Measurements from ENCODE around the gene IGSF21. TPM values are rescaled to one million over a fixed set of nuclear protein-coding genes. Genes with fewer than 3 reads are reported as not detected.

The IGSF21 gene
- total RNA-seq, 1 experiment from 2014 or later = not detected

DNA sequence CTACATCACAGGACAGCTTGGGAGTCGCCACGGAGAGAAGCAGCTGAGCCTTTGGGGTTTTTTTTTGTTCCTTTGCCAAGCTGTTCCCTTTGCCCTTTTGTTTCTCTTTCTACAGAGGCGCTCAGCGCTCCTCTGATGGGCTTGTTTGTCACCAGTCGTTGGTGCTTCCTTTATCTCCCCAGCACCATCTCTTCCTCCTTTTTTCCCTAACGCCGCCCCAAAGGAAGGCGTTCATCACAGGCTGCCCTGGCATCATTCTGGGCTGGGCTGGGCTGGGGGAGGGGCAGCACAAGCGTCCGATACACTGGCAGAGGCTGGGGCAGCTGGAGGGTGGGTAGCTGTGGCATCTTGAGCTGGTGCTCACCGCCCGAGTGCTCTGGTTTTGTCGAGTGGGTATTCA is 10.5 kb downstream of the IGSF21 start:
- CTCF ChIA-PET = interaction anchor here (0.8 kb wide), 1 partner anchor 20 kb away, joined by 3 read pairs; no protein-coding TSS in a partner anchor
- Mint-ChIP-seq H3K27ac (ENCODE audit: low read depth, unreplicated experiment) (no peak overlapping the region), H3K4me1 (ENCODE audit: insufficient read depth, unreplicated experiment) (no peaks in the 10 kb centered on the region), H3K27me3 (ENCODE audit: insufficient read depth, unreplicated experiment) (peaks cover 51% of the 10 kb centered on the region), H3K36me3 (ENCODE audit: insufficient read depth, unreplicated experiment) (no peaks in the 10 kb centered on the region), H3K4me3 (ENCODE audit: unreplicated experiment) (no peak overlapping the region), H3K9me3 (ENCODE audit: unreplicated experiment) (no peaks in the 10 kb centered on the region)
- intact Hi-C loops (cut with micrococcal nuclease) = no loop called here
- POLR2A ChIA-PET = interaction anchor here (0.6 kb wide), 1 partner anchor 20 kb away, joined by 5 read pairs; no protein-coding TSS in a partner anchor
- DNase-seq (ENCODE audit: unreplicated experiment) = no peak
- TF ChIP-seq, protein P1, sequence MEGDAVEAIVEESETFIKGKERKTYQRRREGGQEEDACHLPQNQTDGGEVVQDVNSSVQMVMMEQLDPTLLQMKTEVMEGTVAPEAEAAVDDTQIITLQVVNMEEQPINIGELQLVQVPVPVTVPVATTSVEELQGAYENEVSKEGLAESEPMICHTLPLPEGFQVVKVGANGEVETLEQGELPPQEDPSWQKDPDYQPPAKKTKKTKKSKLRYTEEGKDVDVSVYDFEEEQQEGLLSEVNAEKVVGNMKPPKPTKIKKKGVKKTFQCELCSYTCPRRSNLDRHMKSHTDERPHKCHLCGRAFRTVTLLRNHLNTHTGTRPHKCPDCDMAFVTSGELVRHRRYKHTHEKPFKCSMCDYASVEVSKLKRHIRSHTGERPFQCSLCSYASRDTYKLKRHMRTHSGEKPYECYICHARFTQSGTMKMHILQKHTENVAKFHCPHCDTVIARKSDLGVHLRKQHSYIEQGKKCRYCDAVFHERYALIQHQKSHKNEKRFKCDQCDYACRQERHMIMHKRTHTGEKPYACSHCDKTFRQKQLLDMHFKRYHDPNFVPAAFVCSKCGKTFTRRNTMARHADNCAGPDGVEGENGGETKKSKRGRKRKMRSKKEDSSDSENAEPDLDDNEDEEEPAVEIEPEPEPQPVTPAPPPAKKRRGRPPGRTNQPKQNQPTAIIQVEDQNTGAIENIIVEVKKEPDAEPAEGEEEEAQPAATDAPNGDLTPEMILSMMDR (IDR thresholded peaks at IDR 0.05; ENCODE audit: unreplicated experiment) = no peak
- BruUV-seq (replicated peaks) = no TSS peak

DNA sequence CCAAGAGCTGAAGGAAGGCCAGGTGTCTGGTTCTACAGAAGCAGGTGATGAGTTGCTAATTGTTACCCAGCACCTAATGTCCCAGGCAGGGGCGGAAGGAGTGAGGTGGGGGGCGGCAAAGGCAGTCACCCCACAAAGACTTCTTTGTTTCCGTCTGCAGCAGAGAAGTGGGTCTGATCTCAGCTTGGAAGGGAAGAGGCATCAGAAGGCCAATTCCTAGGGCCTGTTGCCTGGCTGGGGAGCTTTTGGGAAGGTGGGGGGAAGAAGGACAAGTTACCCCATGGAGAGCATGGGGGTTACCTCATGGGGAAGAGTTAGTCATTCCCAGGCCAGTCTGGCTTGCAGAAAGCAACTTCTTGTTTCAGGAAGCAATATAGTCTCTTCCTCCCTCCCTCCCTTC is 10.9 kb downstream of the IGSF21 start:
- CTCF ChIA-PET = interaction anchor here (0.6 kb wide), 1 partner anchor 268 kb away, joined by 3 read pairs; no protein-coding TSS in a partner anchor
- POLR2A ChIA-PET = interaction anchor here (0.6 kb wide), 1 partner anchor 21 kb away, joined by 5 read pairs; no protein-coding TSS in a partner anchor
- no peaks in the 10 kb centered on the region for H3K4me1 Mint-ChIP-seq (ENCODE audit: insufficient read depth, unreplicated experiment)
- no peaks in the 10 kb centered on the region for H3K36me3 Mint-ChIP-seq (ENCODE audit: insufficient read depth, unreplicated experiment)
- peaks cover 51% of the 10 kb centered on the region for H3K27me3 Mint-ChIP-seq (ENCODE audit: insufficient read depth, unreplicated experiment)
- no peak for DNase-seq (ENCODE audit: unreplicated experiment)
- intact Hi-C loops (cut with micrococcal nuclease) = no loop called here
- no peak overlapping the region for H3K4me3 Mint-ChIP-seq (ENCODE audit: unreplicated experiment)
- TF ChIP-seq, protein P1 (IDR thresholded peaks at IDR 0.05; ENCODE audit: unreplicated experiment) = no peak
- no TSS peak for BruUV-seq (replicated peaks)
- H3K27ac Mint-ChIP-seq (ENCODE audit: low read depth, unreplicated experiment) = no peak overlapping the region
- H3K9me3 Mint-ChIP-seq (ENCODE audit: unreplicated experiment) = no peaks in the 10 kb centered on the region

DNA sequence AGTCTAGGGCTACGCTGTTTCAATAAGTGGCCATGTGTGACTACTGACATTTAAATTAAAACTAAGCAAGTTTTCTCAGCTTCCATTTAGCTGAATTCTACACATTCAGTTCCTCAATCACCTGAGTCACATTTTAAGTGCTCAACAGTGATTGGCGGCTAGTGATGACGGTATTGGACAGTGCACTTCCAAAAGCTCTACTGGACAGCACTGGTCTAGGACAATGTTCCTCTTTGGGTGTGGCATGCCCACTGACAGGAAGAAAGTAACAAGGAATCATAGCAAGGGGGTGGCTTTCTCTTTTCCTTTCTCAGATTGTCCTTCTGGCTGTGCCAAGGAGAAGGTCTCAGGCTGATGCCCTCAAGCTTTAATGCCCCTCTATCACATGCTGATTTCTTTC is 11.7 kb downstream of the IGSF21 start:
- CTCF ChIA-PET = interaction anchor here (0.6 kb wide), 1 partner anchor 267 kb away, joined by 3 read pairs; no protein-coding TSS in a partner anchor

DNA sequence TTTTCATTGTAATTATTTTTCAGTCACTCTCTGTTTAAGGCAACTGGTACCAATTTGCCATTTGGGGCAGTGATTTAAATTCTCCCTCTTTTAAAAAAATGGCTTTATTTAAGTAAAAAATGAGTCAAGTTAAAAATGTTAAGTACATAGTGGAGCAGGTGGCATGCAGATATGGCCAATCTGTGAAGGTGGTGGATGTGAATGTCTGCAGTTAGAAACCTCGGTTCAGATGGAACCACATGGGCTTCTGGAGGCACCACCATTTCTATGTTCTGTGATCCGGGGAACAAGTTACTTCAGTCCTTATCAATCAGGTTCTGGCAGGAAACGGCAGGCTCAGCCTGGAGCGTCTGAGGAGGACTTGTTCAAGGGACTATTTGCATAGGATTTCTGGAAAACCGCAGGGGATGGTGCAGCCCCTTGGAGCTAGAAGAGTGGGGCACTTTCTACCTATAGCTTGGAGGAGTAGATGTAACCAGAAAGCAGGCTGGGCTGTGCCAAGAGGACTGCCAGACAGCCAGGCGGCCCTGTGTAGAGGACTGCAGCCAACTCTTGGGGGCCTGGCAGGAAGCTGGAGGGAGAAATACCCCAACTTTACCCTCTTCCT is 12.3 kb downstream of the IGSF21 start:
- H3K9me3 Mint-ChIP-seq (ENCODE audit: unreplicated experiment) = no peaks in the 10 kb centered on the region
- CTCF ChIA-PET = interaction anchor here (0.5 to 1.5 kb wide), 5 partner anchors 19 to 509 kb away, joined by 3 to 4 read pairs (median 3); no protein-coding TSS in a partner anchor
- peaks cover 49% of the 10 kb centered on the region for H3K27me3 Mint-ChIP-seq (ENCODE audit: insufficient read depth, unreplicated experiment)
- DNase-seq (ENCODE audit: unreplicated experiment) = no peak
- no peaks in the 10 kb centered on the region for H3K36me3 Mint-ChIP-seq (ENCODE audit: insufficient read depth, unreplicated experiment)
- no TSS peak for BruUV-seq (replicated peaks)
- TF ChIP-seq, protein P1 (IDR thresholded peaks at IDR 0.05; ENCODE audit: unreplicated experiment) = no peak
- POLR2A ChIA-PET = no interaction called here
- H3K4me1 Mint-ChIP-seq (ENCODE audit: insufficient read depth, unreplicated experiment) = no peaks in the 10 kb centered on the region
- H3K4me3 Mint-ChIP-seq (ENCODE audit: unreplicated experiment) = no peak overlapping the region
- H3K27ac Mint-ChIP-seq (ENCODE audit: low read depth, unreplicated experiment) = no peak overlapping the region
- intact Hi-C loops (cut with micrococcal nuclease) = no loop called here

More for the DNA sequence above, 11.7 kb downstream of the IGSF21 start:
- TF ChIP-seq, protein P1 (IDR thresholded peaks at IDR 0.05; ENCODE audit: unreplicated experiment) = no peak
- POLR2A ChIA-PET = no interaction called here
- no peak overlapping the region for H3K4me3 Mint-ChIP-seq (ENCODE audit: unreplicated experiment)
- H3K27me3 Mint-ChIP-seq (ENCODE audit: insufficient read depth, unreplicated experiment) = peaks cover 51% of the 10 kb centered on the region
- H3K4me1 Mint-ChIP-seq (ENCODE audit: insufficient read depth, unreplicated experiment) = no peaks in the 10 kb centered on the region
- H3K36me3 Mint-ChIP-seq (ENCODE audit: insufficient read depth, unreplicated experiment) = no peaks in the 10 kb centered on the region
- no TSS peak for BruUV-seq (replicated peaks)
- H3K27ac Mint-ChIP-seq (ENCODE audit: low read depth, unreplicated experiment) = no peak overlapping the region
- H3K9me3 Mint-ChIP-seq (ENCODE audit: unreplicated experiment) = no peaks in the 10 kb centered on the region
- no peak for DNase-seq (ENCODE audit: unreplicated experiment)
- intact Hi-C loops (cut with micrococcal nuclease) = no loop called here
